Thyroid gland (tissue), 4 donors: ENCODE results near the gene SYNJ1. TPM values are rescaled to one million over a fixed set of nuclear protein-coding genes. Genes with fewer than 3 reads are reported as not detected.

Experiments used
- DNase-seq, 2 donors: peaks; one replicate each; pipeline ENCODE4 v3.0.0-alpha.2; 2019
- H3K27ac ChIP-seq, 3 donors: fragments of 200-600 bp; sonication (generic); 1 replicate in 2 of 3; 2 replicates in 1 of 3; pipeline ENCODE4 v1.5.1; 2016 to 2019; ENCODE audit warnings: mild to moderate bottlenecking in 1 of 3, moderate library complexity in 1 of 3
- H3K27me3 ChIP-seq: fragments of 200-600 bp; sonication (generic); one replicate; pipeline ENCODE4 v1.5.1; 2019
- H3K36me3 ChIP-seq, 2 donors: fragments of 200-600 bp; sonication (generic); one replicate each; pipeline ENCODE4 v1.5.1; 2016 to 2019
- H3K4me1 ChIP-seq, 2 donors: fragments of 200-600 bp; sonication (generic); one replicate each; pipeline ENCODE4 v1.5.1; 2017 to 2019
- H3K4me3 ChIP-seq, 3 donors: fragments of 200-600 bp; sonication (generic); replicated peaks in 1 of 3; 1 replicate in 2 of 3; 2 replicates in 1 of 3; pipeline ENCODE4 v1.5.1; 2016; ENCODE audit warnings: mild to moderate bottlenecking in 1 of 3
- H3K9me3 ChIP-seq: fragments of 200-600 bp; sonication (generic); one replicate; pipeline ENCODE4 v1.5.1; 2017
- POLR2A ChIP-seq, 2 donors: fragments of 450-650 bp; IDR thresholded peaks; one replicate each; pipeline ENCODE4 v1.6.1; 2017; ENCODE audit warnings: antibody characterized with exemption in 2 of 2, mild to moderate bottlenecking in 2 of 2, moderate library complexity in 1 of 2
- WGBS, 2 donors: methylation state at CpG; one replicate each; pipeline ENCODE4 v1.1.5; 2017; 5-methylcytosine and 5-hydroxymethylcytosine counted together
- intact Hi-C: fragments of 100-400 bp; cut with DNase I; formaldehyde crosslinking; loops from one replicate; pipeline ENCODE4 v1.15.1; 2023
- total RNA-seq, 4 donors: library from RNA; depleted of rRNA; stranded (reverse); fragments of >200 nt; gene quantifications; one replicate each; pipeline ENCODE4 v1.2.3, GENCODE V29; 2016
- TF ChIP-seq, protein P1 (sequence below), 6 experiments: fragments of 200-600 bp in 3 of 6; fragments of 450-650 bp in 3 of 6; sonication (generic) in 3 of 6; IDR thresholded peaks; one replicate each; pipeline ENCODE4 v1.5.1; 2016 to 2019; ENCODE audit warnings: antibody characterized with exemption in 6 of 6, mild to moderate bottlenecking in 2 of 6, inconsistent platforms in 1 of 6, moderate library complexity in 1 of 6

Gene SYNJ1
- total RNA-seq, 4 donors from 2014 or later: 16.1 to 21.7 (median 17.7) TPM

DNA sequence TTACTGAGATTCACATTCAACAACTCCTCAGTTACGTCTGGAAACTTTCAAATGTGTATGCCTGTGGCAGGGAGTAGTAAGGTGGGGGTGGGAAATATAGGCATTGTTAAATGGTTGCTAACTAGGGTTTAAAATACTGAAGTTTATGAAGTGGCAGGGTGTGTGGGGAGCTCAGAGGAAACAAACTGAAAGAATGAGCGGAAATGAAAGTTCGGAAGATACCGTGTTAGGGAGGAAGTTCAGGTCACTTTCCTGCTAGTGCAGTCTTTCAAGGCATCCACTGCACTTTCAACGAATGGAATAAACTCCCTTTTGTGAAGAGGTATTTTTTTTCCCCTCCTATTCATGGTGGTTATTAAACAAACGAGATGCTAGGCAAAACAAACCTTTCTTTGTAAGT, 19.7 kb downstream of the SYNJ1 start:
- intact Hi-C loops: no loop called here

DNA sequence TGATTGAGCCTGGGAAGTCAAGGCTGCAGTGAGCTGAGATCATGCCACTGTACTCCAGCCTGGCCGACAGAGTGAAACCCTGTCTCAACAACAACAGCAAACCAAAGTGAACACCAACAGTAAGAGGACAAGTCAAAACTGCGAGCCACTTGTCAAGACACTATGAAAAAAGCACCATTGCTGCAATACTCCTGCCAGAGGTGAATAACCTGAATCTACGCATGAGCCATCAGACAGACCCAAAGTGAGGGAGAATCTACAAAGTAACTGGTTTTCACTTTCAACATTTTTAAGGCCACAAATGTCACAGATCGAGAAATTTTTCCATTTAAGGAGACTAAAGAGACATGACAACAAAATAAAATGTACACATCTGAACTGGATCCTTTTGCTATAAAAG, 21.9 kb downstream of the SYNJ1 start:
- no peak for DNase-seq
- H3K27me3 ChIP-seq: no peaks in the 10 kb centered on the region
- intact Hi-C loops: no loop called here
- H3K27ac ChIP-seq: no peak overlapping the region
- peaks cover 0 to 18% of the 10 kb centered on the region in 2 donors for H3K4me1 ChIP-seq
- TF ChIP-seq POLR2A (IDR thresholded peaks at IDR 0.05): no peak
- TF ChIP-seq, protein P1, sequence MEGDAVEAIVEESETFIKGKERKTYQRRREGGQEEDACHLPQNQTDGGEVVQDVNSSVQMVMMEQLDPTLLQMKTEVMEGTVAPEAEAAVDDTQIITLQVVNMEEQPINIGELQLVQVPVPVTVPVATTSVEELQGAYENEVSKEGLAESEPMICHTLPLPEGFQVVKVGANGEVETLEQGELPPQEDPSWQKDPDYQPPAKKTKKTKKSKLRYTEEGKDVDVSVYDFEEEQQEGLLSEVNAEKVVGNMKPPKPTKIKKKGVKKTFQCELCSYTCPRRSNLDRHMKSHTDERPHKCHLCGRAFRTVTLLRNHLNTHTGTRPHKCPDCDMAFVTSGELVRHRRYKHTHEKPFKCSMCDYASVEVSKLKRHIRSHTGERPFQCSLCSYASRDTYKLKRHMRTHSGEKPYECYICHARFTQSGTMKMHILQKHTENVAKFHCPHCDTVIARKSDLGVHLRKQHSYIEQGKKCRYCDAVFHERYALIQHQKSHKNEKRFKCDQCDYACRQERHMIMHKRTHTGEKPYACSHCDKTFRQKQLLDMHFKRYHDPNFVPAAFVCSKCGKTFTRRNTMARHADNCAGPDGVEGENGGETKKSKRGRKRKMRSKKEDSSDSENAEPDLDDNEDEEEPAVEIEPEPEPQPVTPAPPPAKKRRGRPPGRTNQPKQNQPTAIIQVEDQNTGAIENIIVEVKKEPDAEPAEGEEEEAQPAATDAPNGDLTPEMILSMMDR (IDR thresholded peaks at IDR 0.05): no peak
- no peaks in the 10 kb centered on the region for H3K36me3 ChIP-seq
- no peaks in the 10 kb centered on the region for H3K9me3 ChIP-seq
- H3K4me3 ChIP-seq: no peak overlapping the region
- WGBS, 2 donors: 91 to 92% methylated on average over 4 of the region's 4 CpGs

More for the DNA sequence above, 19.7 kb downstream of the SYNJ1 start:
- Histone ChIP-seq H3K27me3 (no peaks in the 10 kb centered on the region), H3K36me3 (no peaks in the 10 kb centered on the region), H3K4me1 (peaks cover 0 to 24% of the 10 kb centered on the region in 2 donors), H3K27ac (peak overlapping the region in 1 of 3 donors; percentile 7), H3K4me3 (no peak overlapping the region), H3K9me3 (no peaks in the 10 kb centered on the region)
- DNase-seq: no peak
- 50 to 55% methylated on average over 6 of the region's 6 CpGs for WGBS, 2 donors
- no peak for TF ChIP-seq POLR2A (IDR thresholded peaks at IDR 0.05)
- TF ChIP-seq, protein P1 (IDR thresholded peaks at IDR 0.05): no peak

DNA sequence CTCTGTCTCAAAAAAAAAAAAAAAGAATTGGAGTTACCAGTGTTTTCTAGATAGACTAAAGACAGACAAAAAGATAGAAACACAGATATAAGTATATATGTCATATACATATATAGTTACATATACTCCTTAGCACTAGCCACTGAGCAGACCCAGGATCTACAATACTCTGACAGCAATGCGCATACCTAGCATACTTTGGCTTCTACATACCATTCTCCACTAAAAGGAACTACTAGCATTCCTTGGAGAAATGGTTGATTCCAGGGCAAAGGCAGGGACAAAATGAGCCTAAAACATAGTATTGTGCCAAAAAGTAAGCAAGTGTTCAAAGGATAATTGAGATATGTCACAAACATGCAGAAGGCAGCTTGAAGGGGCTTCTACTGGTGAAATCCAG, 22.7 kb downstream of the SYNJ1 start:
- Histone ChIP-seq H3K4me1 (peaks cover 0 to 14% of the 10 kb centered on the region in 2 donors), H3K27ac (no peak overlapping the region), H3K27me3 (no peaks in the 10 kb centered on the region), H3K36me3 (no peaks in the 10 kb centered on the region), H3K9me3 (no peaks in the 10 kb centered on the region), H3K4me3 (no peak overlapping the region)
- no peak for DNase-seq
- intact Hi-C loops: no loop called here
- TF ChIP-seq, protein P1 (IDR thresholded peaks at IDR 0.05): no peak
- TF ChIP-seq POLR2A (IDR thresholded peaks at IDR 0.05): no peak
- WGBS, 2 donors: 94 to 96% methylated on average over 1 of the region's 1 CpG

DNA sequence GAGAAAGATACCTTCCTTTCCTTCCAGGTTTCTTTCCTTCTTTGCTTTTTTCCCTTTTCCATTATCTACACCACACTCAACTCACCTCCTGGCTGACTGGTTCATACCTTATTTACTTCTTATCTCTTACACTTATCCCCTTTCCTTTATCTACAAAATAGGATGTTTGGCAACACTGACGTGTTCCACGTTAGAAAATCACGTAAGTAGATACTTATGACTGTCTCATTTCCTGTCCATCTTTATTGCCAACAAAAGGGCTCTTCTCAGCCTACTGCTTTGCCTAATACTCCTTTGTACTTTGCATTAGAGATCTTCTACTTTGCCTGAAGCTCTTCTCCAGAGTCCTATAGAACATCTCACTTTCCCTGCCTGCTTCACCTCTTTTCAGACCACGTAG, 25.1 kb downstream of the SYNJ1 start:
- peaks cover 0 to 6% of the 10 kb centered on the region in 2 donors for H3K4me1 ChIP-seq
- intact Hi-C loops: no loop called here
- 54 to 62% methylated on average over 4 of the region's 4 CpGs for WGBS, 2 donors
- H3K9me3 ChIP-seq: no peaks in the 10 kb centered on the region
- DNase-seq: no peak
- no peaks in the 10 kb centered on the region for H3K36me3 ChIP-seq
- no peak overlapping the region for H3K27ac ChIP-seq
- H3K27me3 ChIP-seq: no peaks in the 10 kb centered on the region
- no peak overlapping the region for H3K4me3 ChIP-seq
- TF ChIP-seq, protein P1 (IDR thresholded peaks at IDR 0.05): no peak

DNA sequence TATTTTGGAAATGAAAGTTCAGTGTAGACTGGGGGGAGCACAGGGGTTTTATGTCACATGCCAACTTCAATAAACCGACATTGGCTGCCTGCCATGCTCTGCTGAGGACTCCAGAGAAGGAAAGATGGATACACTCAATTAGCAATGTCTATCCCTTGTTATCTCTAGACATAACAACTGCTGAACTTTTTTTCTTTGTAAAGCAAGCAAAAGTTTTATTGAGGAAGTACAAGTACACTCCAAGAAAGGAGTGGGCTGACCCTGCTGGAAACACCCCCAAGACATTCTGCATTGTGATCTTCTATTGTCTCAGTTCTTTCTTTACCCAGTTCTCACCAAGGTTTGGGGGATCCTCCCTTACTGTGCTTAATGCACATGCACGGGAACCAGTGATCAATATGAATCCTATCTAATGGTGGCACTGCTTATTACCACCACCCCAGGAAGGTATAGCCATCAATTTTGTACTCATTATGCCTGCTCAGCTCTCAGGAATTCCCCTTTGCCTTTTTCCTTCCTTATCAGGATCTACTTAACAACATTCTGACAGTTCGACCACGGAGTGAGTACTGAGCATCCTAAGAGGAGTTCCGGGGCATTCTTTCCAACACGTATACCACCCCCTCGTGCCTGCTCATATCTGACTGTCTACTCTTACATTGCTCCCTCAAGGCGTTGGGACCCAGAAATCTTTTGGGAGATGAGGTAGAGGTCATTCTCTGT, 28.7 kb downstream of the SYNJ1 start:
- DNase-seq: peak; percentile 20 to 31
- peaks cover 0 to 6% of the 10 kb centered on the region in 2 donors for H3K4me1 ChIP-seq
- intact Hi-C loops: no loop called here
- H3K4me3 ChIP-seq: no peak overlapping the region
- no peaks in the 10 kb centered on the region for H3K36me3 ChIP-seq
- no peaks in the 10 kb centered on the region for H3K27me3 ChIP-seq
- no peaks in the 10 kb centered on the region for H3K9me3 ChIP-seq
- H3K27ac ChIP-seq: no peak overlapping the region
- no peak for TF ChIP-seq POLR2A (IDR thresholded peaks at IDR 0.05)
- TF ChIP-seq, protein P1 (IDR thresholded peaks at IDR 0.05): no peak
- WGBS, 2 donors: 73 to 76% methylated on average over 8 of the region's 8 CpGs
